Fibroblast of villous mesenchyme (primary cell): ENCODE measurements around the gene APP. TPM values are rescaled to one million over a fixed set of nuclear protein-coding genes. Genes with fewer than 3 reads are reported as not detected.
A peak's percentile ranks its signal among the peaks of the same experiment; 100 is the strongest.

Source experiments
- DNase-seq: peaks from one replicate; pipeline ENCODE4 v3.0.0-alpha.2; 2010; ENCODE audit warnings: low read depth
- H3K4me3 ChIP-seq: 2 replicates; pipeline ENCODE4 v1.5.1; 2011; ENCODE audit warnings: low read depth, mild to moderate bottlenecking, low read length
- CTCF ChIP-seq: IDR thresholded peaks from 2 replicates; pipeline ENCODE4 v1.5.1; 2012; ENCODE audit warnings: low read depth, mild to moderate bottlenecking, low read length; ENCODE audit not compliant: insufficient read depth
- total RNA-seq: library from RNA; depleted of rRNA; stranded (reverse); fragments of >200 nt; gene quantifications from 2 replicates; pipeline ENCODE4 v1.2.3, GENCODE V29; 2012

APP gene
- total RNA-seq, 1 donor = 353 TPM

GRCh38 chr21:26167593-26167992, 3.0 kb downstream of the APP start:
- no peak for DNase-seq
- H3K4me3 ChIP-seq = peak overlapping the region; percentile 17
- no peak for TF ChIP-seq CTCF

GRCh38 chr21:26165331-26165730, 5.2 kb downstream of the APP start:
- no peak for DNase-seq
- no peak overlapping the region for H3K4me3 ChIP-seq
- no peak for TF ChIP-seq CTCF

- no peak overlapping the region for H3K4me3 ChIP-seq
- TF ChIP-seq CTCF = no peak
- DNase-seq = no peak
Measured at GRCh38 chr21:26164311-26164710, 6.3 kb downstream of the APP start.

GRCh38 chr21:26162081-26162480, 8.5 kb downstream of the APP start:
- TF ChIP-seq CTCF = no peak
- no peak overlapping the region for H3K4me3 ChIP-seq
- no peak for DNase-seq

GRCh38 chr21:26159869-26160268, 10.7 kb downstream of the APP start:
- TF ChIP-seq CTCF = no peak
- H3K4me3 ChIP-seq = no peak overlapping the region
- DNase-seq = no peak

GRCh38 chr21:26157801-26158200, 12.8 kb downstream of the APP start:
- no peak for DNase-seq
- TF ChIP-seq CTCF = no peak

GRCh38 chr21:26154753-26155152, 15.8 kb downstream of the APP start:
- no peak overlapping the region for H3K4me3 ChIP-seq
- DNase-seq = no peak

More at GRCh38 chr21:26157801-26158200, 12.8 kb downstream of the APP start:
- H3K4me3 ChIP-seq = no peak overlapping the region

More at GRCh38 chr21:26154753-26155152, 15.8 kb downstream of the APP start:
- TF ChIP-seq CTCF = no peak
